OCI-LY7 (cell line): ENCODE results near the gene PNMA5.

ENCODE experiments used
- EZH2phosphoT487 ChIP-seq: fragments of 200-600 bp; sonication (generic); IDR thresholded peaks from 2 replicates; pipeline ENCODE4 v1.6.1; 2018; ENCODE audit warnings: low read depth, borderline replicate concordance, mild to moderate bottlenecking, mixed run types, antibody characterized with exemption, low read length, moderate library complexity, mixed read lengths
- TF ChIP-seq, protein P1 (sequence below): fragments of 200-600 bp; sonication (generic); conservative IDR thresholded peaks from 2 replicates; pipeline ENCODE4 v1.5.1; 2014; ENCODE audit warnings: mild to moderate bottlenecking, antibody characterized with exemption, low read length, moderate library complexity, mixed read lengths

DNA sequence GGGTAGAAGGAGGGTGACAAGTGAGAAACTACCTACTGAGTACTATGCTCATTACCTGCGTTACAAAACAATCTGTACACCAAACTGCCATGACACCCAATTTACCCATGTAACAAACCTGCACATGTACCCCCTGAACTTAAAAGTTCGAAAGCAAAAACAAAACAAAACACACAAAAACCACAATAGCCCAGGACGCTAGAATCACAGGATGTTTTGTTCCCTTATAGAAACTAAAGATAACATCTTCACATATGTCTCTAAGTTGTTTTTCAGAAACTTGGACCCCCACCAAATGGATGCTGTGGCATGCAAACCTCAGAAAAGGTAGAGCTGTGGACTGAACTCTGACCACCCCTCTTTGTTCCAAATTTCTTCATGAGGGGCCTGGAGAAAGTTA, 25.2 kb upstream of the PNMA5 start:
- TF ChIP-seq, protein P1, sequence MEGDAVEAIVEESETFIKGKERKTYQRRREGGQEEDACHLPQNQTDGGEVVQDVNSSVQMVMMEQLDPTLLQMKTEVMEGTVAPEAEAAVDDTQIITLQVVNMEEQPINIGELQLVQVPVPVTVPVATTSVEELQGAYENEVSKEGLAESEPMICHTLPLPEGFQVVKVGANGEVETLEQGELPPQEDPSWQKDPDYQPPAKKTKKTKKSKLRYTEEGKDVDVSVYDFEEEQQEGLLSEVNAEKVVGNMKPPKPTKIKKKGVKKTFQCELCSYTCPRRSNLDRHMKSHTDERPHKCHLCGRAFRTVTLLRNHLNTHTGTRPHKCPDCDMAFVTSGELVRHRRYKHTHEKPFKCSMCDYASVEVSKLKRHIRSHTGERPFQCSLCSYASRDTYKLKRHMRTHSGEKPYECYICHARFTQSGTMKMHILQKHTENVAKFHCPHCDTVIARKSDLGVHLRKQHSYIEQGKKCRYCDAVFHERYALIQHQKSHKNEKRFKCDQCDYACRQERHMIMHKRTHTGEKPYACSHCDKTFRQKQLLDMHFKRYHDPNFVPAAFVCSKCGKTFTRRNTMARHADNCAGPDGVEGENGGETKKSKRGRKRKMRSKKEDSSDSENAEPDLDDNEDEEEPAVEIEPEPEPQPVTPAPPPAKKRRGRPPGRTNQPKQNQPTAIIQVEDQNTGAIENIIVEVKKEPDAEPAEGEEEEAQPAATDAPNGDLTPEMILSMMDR, result no peak
- no peak for TF ChIP-seq EZH2phosphoT487
